HG03103 (cell line): ENCODE measurements around the gene MIPEP.
"Not testable (repeated sequence)": the region's sequence is repeated elsewhere in the genome, so short reads cannot be mapped to it uniquely, and the experiment has no call there.

Experiments used
- ATAC-seq: cut with Tn5 transposase; IDR thresholded peaks from one replicate; pipeline ENCODE4 v1.9.1; 2021; ENCODE audit warnings: low read depth; ENCODE audit not compliant: unreplicated experiment

The MIPEP gene

DNA sequence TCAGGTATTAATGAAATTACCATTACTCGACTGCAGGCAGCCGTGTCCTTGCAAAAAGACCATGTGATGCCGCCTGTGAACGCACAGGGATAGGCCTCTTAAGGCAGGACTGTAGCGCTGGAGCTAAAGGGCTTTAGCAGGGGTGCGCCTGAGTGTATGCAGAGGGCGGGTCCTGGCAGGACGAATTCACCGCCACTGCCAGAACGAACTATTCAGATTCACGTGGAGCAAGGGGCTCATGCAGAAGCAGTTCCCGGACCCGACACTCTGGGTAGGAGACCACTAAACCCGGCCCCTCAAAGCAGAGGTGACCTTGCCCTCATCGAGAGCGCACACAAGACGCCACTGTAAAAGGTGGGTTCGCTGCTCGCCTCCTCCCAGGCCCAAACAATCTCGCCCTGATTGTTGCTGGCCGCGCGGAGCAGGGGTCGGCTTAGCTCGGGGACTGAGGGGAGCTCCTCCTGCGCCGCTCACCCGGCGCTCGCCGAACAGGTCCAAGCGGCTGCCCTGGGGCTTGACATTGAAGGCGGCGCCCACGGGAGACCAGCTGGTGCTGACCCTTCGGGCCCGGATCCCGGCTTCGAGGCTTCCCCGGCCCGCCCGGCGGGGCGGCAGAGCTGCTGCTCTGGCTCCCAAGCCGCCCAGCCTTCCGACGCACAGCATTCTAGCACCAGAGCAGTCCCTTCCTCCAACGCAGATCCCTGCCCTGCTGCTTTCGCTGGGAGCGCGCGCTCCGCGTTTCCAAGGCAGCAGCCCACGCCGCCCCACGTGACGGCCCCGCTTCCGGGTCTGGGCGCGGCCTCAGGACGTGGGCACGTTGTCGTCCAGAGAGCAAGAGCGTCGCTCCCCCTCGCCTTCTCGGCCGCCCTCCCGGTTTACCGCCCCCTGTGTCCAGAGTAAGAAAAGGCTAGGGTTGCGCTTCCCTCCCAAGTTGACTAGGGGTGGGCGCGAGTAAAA is at the start of gene MIPEP:
MIPEP (minus strand) TSS at position 743 of the 957 bp plus-strand sequence; CDS start at position 663, 80 bp downstream.
- peak; percentile 90 for ATAC-seq

DNA sequence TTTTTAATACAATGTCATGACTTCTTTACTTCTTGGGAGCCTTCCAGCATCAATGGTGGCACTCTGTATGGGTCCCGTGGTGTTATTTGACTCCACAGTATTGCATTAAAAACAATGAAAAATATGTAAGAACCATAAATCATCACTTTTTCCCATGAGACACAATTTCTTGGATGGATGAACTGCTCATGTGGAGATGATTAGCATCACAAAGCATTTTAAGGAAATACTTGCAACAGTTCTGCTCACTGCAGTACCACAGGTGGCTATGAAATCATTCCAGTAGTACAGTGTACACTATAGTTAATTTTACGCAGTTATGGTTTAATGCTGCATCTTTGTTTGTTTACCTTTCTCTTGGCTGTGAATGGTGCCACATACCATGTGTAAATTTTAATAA is 45.3 kb upstream of the MIPEP start:
- no peak for ATAC-seq

DNA sequence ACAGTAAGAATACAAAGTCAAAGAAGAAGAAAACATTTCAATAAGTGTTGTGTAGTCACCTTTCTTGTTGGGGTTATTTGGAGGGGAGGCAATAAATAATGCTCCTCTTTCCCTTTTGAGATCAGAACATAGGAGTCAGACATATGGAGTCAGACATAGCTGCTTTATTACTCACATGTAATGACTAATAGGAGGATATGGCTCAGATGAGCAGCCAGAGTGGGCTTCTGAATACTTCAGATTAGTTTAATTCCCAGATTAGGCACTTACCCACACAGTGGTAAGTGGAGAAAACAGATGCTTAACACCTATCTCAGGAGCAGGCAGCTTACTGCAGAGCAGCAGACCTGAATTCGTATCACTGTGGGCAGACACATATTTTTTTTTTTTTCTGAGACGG is 39.8 kb upstream of the MIPEP start:
- ATAC-seq, result no peak

DNA sequence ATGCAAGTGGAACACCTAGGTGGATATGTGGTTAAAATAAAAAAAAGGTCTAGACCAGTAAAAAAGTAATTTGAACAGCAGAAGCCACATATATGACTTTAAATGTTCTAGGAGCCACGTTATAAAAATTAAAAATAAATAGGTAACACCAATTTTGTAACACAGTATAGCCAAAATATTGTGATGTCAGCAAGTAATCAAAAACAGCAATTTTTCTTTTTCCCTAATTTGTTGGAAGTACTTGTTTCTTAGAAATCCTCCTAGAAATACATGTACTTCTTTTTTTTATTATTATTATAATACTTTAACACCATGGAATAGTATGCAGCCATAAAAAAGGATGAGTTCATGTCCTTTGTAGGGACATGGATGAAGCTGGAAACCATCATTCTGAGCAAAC is 33.8 kb upstream of the MIPEP start:
- no peak for ATAC-seq

DNA sequence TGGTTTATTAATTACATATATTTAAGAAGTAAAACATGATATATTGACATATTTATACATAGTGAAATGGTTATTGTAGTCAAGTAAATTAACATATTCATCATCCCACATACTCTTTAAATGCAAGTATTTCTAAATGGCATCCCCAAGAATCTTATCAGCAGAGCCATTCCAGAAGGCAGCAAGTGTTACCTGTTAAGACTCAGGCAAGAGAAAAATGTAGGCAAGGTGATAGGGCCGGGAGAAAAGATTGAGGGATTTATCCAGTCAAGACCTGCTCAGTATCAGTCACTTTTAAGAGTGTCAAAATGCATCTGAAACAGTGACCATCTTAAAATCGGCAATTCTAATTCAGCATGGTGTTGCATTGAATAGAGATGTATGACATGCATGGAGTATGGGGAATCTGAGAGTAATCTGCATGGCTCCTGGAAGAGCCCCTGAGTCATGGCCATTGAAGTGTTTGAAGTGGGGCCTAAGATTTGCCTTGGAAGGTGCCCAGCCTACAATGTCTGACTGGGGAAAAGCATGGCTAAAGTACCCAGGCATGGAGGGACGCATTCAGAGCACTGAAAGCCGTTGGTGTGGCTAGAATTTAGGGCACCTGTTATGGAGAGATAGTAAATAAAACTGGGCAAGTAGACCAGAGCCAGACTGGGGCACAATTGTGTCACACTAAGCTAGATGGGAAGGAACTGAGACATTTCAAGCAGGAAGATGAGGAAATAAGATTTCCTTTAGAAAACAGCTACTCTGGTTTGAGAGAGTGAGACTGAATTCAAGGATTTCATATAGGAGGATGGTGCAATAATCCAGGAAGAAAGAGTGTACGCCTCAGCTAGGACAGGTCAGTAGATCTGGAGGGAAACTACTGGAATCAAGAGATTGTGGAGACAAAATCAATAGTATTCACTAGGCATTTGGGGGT is 33.1 kb upstream of the MIPEP start:
- ATAC-seq, result no peak

DNA sequence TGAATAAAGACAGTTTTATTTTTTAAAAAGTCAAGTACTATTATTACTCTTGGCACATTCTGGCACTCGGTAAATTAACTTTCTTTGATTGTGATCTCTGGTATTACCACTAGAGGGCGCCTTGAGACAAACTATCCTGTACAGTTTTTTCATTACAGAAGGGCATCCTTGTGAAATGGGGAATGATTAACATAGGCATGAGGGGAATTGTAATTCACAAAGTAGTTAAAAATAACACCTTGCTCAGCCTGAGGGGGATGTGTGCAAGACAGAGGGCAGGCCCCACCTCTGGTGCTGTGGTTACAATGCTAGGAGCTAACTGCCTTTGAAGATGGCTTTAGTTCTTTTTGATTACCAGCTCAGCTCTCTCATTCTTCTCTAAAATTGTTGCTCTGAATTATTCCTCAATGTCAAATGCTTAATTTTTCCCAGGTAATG is 32.3 kb upstream of the MIPEP start:
- ATAC-seq, result no peak

DNA sequence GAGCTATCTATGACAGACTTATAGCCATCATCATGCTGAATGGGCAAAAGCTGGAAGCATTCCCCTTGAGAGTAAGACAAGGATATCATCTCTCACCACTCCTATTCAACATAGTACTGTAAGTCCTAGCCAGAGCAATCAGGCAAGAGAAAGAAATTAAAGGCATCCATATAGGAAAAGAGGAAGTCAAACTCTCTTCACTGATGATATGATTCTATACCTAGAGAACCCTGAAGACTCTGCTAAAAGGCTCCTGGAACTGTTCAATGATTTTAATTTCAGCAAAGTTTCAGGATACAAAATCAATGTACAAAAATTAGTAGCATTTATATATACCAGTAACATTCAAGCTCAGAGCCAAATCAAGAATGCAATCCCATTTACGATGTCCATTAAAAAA is 29.8 kb upstream of the MIPEP start:
- ATAC-seq, result no peak

DNA sequence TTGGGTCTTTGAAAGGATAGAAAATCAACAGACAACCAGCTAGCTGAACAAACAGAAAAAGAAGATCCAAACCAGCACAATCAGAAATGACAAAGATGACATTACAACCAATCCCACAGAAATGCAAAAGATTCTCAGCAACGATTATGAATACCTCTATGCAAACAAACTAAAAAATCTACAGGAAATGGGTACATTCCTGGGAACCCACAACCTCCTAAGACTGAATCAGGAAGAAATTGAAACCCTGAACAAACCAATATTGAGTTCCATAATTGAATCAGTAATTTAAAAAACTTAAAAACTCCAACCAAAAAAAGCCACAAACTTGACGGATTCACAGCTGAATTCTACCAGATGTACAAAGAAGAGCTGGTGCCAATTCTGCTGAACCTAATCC is 29.0 kb upstream of the MIPEP start:
- ATAC-seq, result no peak

DNA sequence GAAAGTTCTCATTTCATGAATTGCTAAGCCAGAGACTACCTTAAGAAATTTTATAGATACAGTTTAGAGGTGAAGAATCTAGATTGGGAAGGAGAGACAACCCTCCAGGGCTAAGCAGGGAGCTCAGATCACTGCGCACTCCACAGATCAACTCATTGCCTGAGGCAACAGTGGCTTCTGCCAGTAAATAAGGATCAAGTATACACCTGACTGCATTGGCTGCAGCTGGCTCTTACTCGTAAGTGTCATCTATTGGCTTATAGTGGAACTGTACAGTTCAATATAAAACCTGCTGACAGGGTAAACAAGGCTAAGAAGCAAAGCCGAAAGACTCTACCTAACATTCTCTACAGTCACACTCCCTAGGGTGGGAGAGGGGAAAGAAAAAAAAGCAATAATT is 26.1 kb upstream of the MIPEP start:
- no peak for ATAC-seq

DNA sequence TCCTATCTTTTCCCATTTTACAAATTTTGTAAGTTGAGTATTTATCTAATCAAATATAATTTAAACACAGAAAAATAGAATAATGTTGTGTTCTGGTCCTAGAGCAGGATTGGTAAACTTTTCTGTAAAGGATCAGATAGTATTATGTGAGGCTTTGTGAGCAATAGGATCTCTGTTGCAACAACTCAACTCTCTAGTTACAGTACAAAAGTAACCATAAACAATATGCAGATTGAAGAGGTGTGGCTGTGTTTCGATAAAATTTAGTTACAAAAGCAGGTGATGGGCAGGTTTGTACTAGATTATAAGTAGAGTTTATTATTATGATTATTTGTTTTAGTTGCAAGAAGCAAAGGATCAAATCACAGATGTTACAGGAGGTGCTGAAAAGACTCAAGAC is 23.3 kb upstream of the MIPEP start:
- no peak for ATAC-seq

DNA sequence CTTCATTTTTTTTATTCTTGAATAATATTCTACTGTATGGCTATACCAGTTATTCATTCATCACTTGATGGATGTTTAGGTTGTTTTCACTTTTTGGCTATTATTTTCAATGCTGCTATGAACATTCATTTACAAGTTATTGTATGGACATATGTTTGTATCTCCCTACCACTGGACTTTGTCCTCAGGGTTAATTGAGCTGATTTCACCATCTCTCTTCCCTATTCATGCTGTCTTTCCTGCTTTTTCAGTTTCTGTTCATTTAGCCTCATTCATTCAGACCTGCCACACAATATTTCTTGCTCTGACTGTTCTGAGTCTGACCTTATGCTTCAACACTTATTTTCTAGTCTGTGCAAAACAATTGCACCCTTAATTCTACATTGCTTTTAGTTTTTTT is 20.4 kb upstream of the MIPEP start:
- ATAC-seq, result no peak

DNA sequence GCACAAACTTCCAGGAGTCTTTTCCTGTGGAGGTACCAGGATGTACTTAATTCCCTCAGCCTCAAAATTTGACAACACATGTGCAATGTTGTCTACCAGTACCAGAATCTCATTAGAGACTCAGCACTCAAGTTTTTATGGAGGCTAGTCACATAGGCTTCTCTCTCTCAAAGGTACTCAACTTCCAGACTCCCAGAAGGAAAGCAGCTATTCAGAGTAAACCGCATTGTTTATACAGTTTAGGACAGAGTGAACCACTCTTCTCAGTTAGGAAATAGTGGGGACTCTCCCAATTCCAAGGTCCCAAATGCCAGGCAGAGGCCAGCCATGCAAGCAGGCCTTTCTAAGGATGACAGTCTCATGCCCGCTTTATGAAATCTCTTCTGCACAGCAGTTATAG is 16.6 kb upstream of the MIPEP start:
- no peak for ATAC-seq

DNA sequence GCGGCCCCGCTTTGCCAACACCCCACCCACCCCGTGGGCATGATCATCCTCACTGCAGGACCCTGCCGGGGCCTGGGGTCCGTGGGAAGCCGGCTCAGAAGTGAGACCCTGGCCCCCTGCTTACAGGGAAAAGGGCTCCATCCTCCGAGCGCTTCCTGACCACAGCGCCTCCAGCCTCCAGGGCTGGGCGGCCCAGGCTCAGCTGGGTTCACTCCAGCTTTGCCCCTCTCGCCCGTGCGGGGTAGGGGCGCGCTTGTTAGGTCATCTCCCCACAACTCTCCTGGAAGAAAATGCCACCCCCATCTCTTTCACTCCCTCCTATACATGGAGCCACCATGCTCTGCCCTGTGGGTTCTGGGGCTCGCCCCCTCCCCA is 14.7 kb upstream of the MIPEP start:
- no peak for ATAC-seq

DNA sequence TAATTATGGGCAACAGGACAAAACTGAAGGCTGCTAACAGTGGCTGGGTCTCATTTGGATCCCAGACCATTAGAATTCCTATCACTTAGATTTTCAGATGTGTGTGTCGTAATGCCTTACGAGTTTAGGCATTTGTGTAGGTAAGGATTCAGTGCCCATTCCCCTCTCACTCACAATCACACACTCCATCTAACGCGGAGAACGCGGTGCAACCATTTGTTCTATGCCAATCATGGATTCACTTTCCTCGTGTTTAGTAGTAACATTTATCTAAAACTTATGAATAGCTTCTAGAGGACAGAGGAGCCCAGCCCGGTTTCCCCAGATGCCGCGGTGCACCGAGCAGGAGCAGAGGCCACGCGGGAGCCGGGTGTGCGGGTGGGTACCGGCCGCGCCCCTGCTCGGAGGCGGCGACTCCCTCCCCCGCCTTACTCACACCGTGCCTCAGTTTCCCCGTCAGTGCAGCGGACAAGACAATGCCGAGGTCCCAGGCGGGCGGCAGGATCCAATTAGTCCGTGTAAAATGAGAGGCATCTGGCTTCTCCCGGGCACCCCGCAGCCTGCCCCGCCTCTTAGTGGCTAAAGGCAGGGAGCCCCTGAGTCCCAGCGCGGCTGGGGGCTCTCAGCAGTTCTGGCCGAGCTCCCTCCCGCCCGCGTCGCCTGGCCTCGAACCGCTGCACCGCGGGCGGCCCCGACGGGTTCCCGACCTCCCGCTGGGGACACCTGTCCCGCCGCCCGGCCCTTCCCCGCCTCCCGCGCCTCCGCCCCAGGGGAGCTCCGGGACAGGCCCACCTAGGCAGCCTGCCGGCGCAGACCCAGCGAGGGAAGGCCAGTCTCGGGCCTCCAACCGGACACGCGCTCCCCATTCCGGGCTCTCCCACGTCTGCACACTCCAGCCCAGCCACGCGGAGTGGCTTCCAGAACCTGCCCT is 14.0 kb upstream of the MIPEP start:
- ATAC-seq, result no peak

DNA sequence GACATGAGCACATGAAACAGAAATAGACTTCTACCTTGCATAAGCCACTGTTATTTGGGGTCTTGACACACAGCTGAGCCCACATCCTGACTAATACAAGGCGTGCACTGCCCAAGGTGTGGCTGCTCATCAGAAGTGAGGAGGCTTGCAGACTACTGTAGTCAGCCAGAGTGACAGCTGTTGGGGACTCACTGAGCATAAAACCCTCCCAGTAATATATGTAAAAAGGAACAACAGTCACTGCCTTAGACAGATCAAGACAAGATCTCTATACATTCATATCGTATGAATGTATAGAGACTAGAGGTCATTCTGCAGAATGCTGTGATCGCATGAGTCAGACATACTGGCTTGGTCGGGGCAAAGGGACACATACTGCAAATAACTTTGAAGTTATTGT is 12.2 kb upstream of the MIPEP start:
- ATAC-seq, result no peak

DNA sequence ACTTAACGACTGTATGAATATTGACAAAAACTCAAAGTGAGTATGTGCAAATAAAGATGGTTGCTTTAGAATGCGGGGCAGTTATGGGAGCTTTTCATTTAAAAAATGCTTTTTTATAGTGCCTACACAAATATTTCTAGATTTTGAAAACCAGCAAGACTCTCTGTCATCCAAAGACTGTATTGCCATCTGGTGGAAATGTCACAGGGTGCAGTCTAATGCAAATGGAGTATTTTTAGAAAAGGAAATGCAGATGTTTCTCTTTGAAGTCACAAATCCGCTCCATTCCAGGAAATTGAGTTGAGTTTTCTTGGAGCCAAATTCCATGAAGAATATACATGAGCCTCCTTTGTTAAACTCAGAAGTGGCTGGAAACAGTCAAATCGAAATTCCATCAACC is 10.4 kb upstream of the MIPEP start:
- no peak for ATAC-seq

DNA sequence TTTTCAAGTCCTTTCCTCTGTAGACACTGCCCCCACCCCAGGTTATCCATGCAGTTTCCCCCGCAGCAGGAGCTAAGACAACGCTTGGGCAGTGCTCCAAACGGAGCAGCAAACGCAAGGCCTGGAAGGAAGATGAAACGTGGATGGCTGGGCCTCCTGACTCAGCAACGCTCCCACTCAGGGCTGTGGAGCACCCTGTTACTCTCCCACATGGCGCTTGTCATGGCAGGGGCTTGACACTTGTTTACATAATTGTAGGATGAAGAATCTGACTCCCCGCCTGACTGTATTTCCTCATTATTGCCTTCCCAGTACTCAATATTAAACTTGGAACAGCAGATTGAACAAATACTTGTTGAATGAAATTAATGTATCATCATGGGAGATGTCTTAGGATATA is 8.9 kb upstream of the MIPEP start:
- ATAC-seq, result no peak

DNA sequence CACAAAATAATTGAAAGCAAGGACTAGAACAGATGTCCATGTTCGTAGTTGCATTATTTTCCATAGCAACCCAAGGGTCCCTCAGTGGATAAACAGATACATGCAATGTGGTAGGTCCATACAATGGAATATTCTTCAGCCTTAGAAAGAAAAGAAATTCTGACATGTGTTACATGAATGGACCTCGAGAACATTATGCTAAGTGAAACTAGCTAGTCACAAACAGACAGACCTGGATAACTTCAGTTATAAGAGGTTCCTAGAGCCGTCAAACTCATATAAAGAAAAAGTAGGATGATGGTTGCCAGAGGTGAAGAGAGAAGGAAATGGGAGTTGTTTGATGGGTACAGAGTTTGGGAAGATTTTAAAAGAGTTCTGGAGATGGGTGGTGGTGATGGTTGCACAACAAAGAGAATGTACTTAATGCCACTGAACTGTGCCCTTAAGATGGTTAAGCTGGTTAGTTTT is 8.3 kb upstream of the MIPEP start, which contains the start of gene C1QTNF9B:
C1QTNF9B (minus strand) TSS at position 51 of the 468 bp plus-strand sequence.
- not testable (repeated sequence) for ATAC-seq

DNA sequence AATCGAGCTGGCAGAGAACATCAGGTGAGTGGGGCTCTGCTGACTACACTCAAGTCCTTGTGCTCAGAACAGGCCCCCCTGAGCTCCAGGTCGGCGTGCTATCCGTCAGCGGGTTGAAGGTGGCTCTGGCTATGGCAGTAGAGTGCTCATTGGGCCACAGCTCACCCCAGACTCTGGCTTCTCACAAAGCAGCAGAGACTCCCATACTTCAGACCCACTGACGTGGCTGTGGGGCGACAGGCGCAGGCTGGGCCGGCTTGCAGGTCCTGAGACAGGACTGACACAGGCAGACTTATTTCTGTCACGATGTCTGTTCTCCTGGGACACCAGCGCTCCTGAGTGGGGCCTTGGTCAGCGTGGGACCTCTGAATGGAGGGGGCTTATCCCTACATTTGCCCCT is 5.5 kb upstream of the MIPEP start:
- ATAC-seq, result not testable (repeated sequence)

DNA sequence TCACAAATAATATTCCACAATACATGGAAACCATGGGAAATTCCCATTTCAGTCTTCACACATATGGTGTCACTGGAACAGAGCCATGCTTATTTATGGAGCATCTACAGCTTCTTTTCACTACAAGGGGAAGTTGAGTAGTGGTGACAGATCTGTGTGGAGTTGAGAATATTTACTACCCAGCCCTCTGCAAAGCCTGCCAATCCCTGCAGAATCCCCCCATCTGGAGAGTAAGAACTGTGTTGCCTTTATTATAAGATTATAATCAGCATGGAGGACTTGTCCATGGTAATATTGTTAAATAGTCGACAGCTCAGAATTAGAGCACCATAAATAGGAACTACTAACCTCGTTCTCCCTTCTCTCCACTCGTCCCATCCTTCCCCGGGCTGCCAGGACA is 4.6 kb upstream of the MIPEP start:
- ATAC-seq, result not testable (repeated sequence)
